B cell (primary cell): Measurements from ENCODE around the gene ZNRF2. TPM values are rescaled to one million over a fixed set of nuclear protein-coding genes. Genes with fewer than 3 reads are reported as not detected.

Experiments
- ATAC-seq: fragments of 200-7000 bp; cut with Tn5 transposase; one replicate; pipeline ENCODE4 v1.10.0; 2021; ENCODE audit warnings: low read depth, mild to moderate bottlenecking, moderate number of reproducible peaks, moderate library complexity
- CTCF ChIA-PET: fragments of 350-600 bp; sonication (Branson Sonifier 250); formaldehyde crosslinking; loops from one replicate; lab custom pipeline; 2021; ENCODE audit warnings: antibody characterized with exemption, inconsistent platforms; lab: Charles Lee
- POLR2A ChIA-PET: fragments of 350-600 bp; sonication (Branson Sonifier 250); formaldehyde crosslinking; loops from one replicate; lab custom pipeline; 2021; ENCODE audit warnings: antibody characterized with exemption; lab: Charles Lee
- DNase-seq: peaks from one replicate; pipeline ENCODE4 v3.0.0; 2013
- H2AFZ ChIP-seq: 2 replicates; pipeline ENCODE4 v1.6.1; 2012; ENCODE audit warnings: mild to moderate bottlenecking, low read depth, low read length; ENCODE audit not compliant: insufficient read depth, poor library complexity, severe bottlenecking
- H3K27ac ChIP-seq, 2 donors: 1 replicate in 1 of 2; 2 replicates in 1 of 2; pipeline ENCODE4 v1.5.1; 2012 to 2013; ENCODE audit warnings: low read length in 2 of 2, mild to moderate bottlenecking in 2 of 2, moderate library complexity in 1 of 2
- H3K27me3 ChIP-seq, 4 experiments: fragments of 200-600 bp in 1 of 4; sonication (generic) in 1 of 4; replicated peaks in 1 of 4; 1 replicate in 2 of 4; 2 replicates in 2 of 4; pipeline versions ENCODE4 v1.6.1 to v1.7.0; 2013 to 2016; ENCODE audit warnings: low read length in 3 of 4, mild to moderate bottlenecking in 2 of 4, mixed read lengths in 1 of 4, moderate library complexity in 1 of 4; ENCODE audit not compliant: insufficient read depth in 4 of 4, control insufficient read depth in 3 of 4; ENCODE audit errors: control extremely low read depth in 1 of 4
- H3K36me3 ChIP-seq, 2 experiments: replicated peaks in 1 of 2; 1 replicate in 1 of 2; 2 replicates in 1 of 2; pipeline versions ENCODE4 v1.6.1 to v1.7.1; 2013; ENCODE audit warnings: low read length in 1 of 2; ENCODE audit not compliant: insufficient read depth in 2 of 2, control insufficient read depth in 1 of 2; ENCODE audit errors: control extremely low read depth in 1 of 2, extremely low read depth in 1 of 2
- H3K4me1 ChIP-seq, 2 donors: fragments of 200-600 bp in 1 of 2; sonication (generic) in 1 of 2; 1 replicate in 1 of 2; 2 replicates in 1 of 2; pipeline versions ENCODE4 v1.5.1 to v1.6.1; 2013 to 2017; ENCODE audit warnings: low read length in 2 of 2; ENCODE audit not compliant: control insufficient read depth in 2 of 2, insufficient read depth in 2 of 2
- H3K4me2 ChIP-seq: replicated peaks from 2 replicates; pipeline ENCODE3; 2012; ENCODE audit warnings: mild to moderate bottlenecking, low read depth, low read length; ENCODE audit not compliant: poor library complexity, severe bottlenecking
- H3K4me3 ChIP-seq, 5 experiments: fragments of 200-600 bp in 1 of 5; sonication (generic) in 1 of 5; 1 replicate in 3 of 5; 2 replicates in 2 of 5; pipeline versions ENCODE4 v1.5.1 to v1.7.0; 2011 to 2016; ENCODE audit warnings: low read length in 4 of 5, mild to moderate bottlenecking in 4 of 5, low read depth in 2 of 5, control low read depth in 1 of 5, moderate library complexity in 1 of 5; ENCODE audit not compliant: insufficient read depth in 1 of 5; ENCODE audit errors: control extremely low read depth in 1 of 5, extremely low read depth in 1 of 5
- H3K79me2 ChIP-seq: fragments of 200-600 bp; sonication (generic); one replicate; pipeline ENCODE4 v1.6.0; 2016; ENCODE audit warnings: low read length; ENCODE audit not compliant: control insufficient read depth, insufficient read depth
- H3K9ac ChIP-seq: fragments of 200-600 bp; sonication (generic); 2 replicates; pipeline ENCODE4 v1.6.1; 2017; ENCODE audit warnings: mild to moderate bottlenecking, low read length, moderate library complexity
- H3K9me3 ChIP-seq, 3 donors: one replicate each; pipeline versions ENCODE4 v1.6.1 to v1.7.1; 2013; ENCODE audit warnings: low read length in 2 of 3; ENCODE audit not compliant: control insufficient read depth in 2 of 3, insufficient read depth in 1 of 3; ENCODE audit errors: control extremely low read depth in 1 of 3
- H4K20me1 ChIP-seq: 2 replicates; pipeline ENCODE4 v1.6.0; 2012; ENCODE audit warnings: mild to moderate bottlenecking, low read length; ENCODE audit not compliant: insufficient read depth, control insufficient read depth, poor library complexity, severe bottlenecking
- H3K27ac Mint-ChIP-seq: one replicate; pipeline ENCODE4 v1.8.0; 2021; ENCODE audit warnings: mixed read lengths
- H3K27me3 Mint-ChIP-seq: one replicate; pipeline ENCODE4 v1.8.0; 2021; ENCODE audit warnings: mixed read lengths
- H3K4me1 Mint-ChIP-seq: one replicate; pipeline ENCODE4 v1.8.0; 2021; ENCODE audit warnings: mixed read lengths
- H3K4me3 Mint-ChIP-seq: one replicate; pipeline ENCODE4 v1.8.0; 2021; ENCODE audit warnings: mixed read lengths
- H3K9me3 Mint-ChIP-seq: one replicate; pipeline ENCODE4 v1.8.0; 2022; ENCODE audit warnings: mixed read lengths; ENCODE audit not compliant: insufficient read depth
- CTCF ChIP-seq: fragments of 200-600 bp; IDR thresholded peaks from one replicate; pipeline ENCODE4 v1.8.0; 2022; ENCODE audit warnings: antibody characterized with exemption, mild to moderate bottlenecking
- EZH2 ChIP-seq: IDR thresholded peaks from 2 replicates; pipeline ENCODE4 v1.6.1; 2012; ENCODE audit warnings: borderline replicate concordance, low read depth, mild to moderate bottlenecking, moderate library complexity, low read length; ENCODE audit not compliant: insufficient read depth, poor library complexity, severe bottlenecking
- WGBS: methylation state at CpG from one replicate; pipeline ENCODE4 v1.1.5; 2013; ENCODE audit warnings: missing lambda C conversion rate; ENCODE audit not compliant: insufficient coverage; 5-methylcytosine and 5-hydroxymethylcytosine counted together
- intact Hi-C: fragments of 100-400 bp; cut with micrococcal nuclease; formaldehyde crosslinking; loops from one replicate; pipeline ENCODE4 v1.10.0; 2022
- polyA plus RNA-seq: library from polyadenylated mRNA; depleted of rRNA; stranded (reverse); fragments of >200 nt; gene quantifications from 2 replicates; pipeline ENCODE4 v1.2.3, GENCODE V29; 2012
- total RNA-seq, 2 donors: library from RNA; stranded (reverse); fragments of 120-200 nt in 1 of 2; gene quantifications; 1 replicate in 1 of 2; 2 replicates in 1 of 2; pipeline versions ENCODE4 v1.2.3 to v1.2.4, GENCODE V29; 2013 to 2022

ZNRF2 gene
- total and polyA plus RNA-seq, 2 donors (not counting 1 experiment from before 2014, with no cell fraction given): 6.4 to 32.0 TPM

- H2AFZ ChIP-seq: no peak overlapping the region
- no peaks in the 10 kb centered on the region for H3K4me1 Mint-ChIP-seq
- intact Hi-C loops: no loop called here
- ATAC-seq: no peak
- no peak overlapping the region for H3K27ac ChIP-seq
- no peaks in the 10 kb centered on the region for H3K27me3 ChIP-seq
- no peaks in the 10 kb centered on the region for H3K27me3 Mint-ChIP-seq
- no peaks in the 10 kb centered on the region for H3K79me2 ChIP-seq
- no peak for TF ChIP-seq CTCF
- TF ChIP-seq EZH2: no peak
- no CpG with 5 or more reads among the region's 1 CpG for WGBS
- H3K27ac Mint-ChIP-seq: no peak overlapping the region
- H3K4me1 ChIP-seq: no peaks in the 10 kb centered on the region
- no peak overlapping the region for H3K9ac ChIP-seq
- H4K20me1 ChIP-seq: no peaks in the 10 kb centered on the region
- H3K4me2 ChIP-seq: no peak overlapping the region
- no peak overlapping the region for H3K4me3 Mint-ChIP-seq
- POLR2A ChIA-PET: no interaction called here
- no peak for DNase-seq
- no peaks in the 10 kb centered on the region for H3K36me3 ChIP-seq
- H3K9me3 Mint-ChIP-seq: no peaks in the 10 kb centered on the region
- H3K4me3 ChIP-seq: no peak overlapping the region
- peaks cover 0 to 3% (median 0%) of the 10 kb centered on the region in 3 donors for H3K9me3 ChIP-seq
- CTCF ChIA-PET: no interaction called here
Measured at GRCh38 chr7:30260246-30260768, 24.1 kb upstream of the ZNRF2 start.

GRCh38 chr7:30263090-30263710, 21.2 kb upstream of the ZNRF2 start:
- H4K20me1 ChIP-seq: no peaks in the 10 kb centered on the region
- H2AFZ ChIP-seq: no peak overlapping the region
- no peaks in the 10 kb centered on the region for H3K36me3 ChIP-seq
- ChIA-PET CTCF (interaction anchor here (1.9 kb wide), 1 partner anchor 13 kb away, joined by 6 read pairs; no protein-coding TSS in a partner anchor), POLR2A (no interaction called here)
- no peak overlapping the region for H3K27ac Mint-ChIP-seq
- intact Hi-C loops: no loop called here
- no peak overlapping the region for H3K27ac ChIP-seq
- no peak overlapping the region for H3K4me2 ChIP-seq
- H3K9me3 ChIP-seq: peaks cover 0 to 3% (median 0%) of the 10 kb centered on the region in 3 donors
- no peak overlapping the region for H3K4me3 Mint-ChIP-seq
- no peaks in the 10 kb centered on the region for H3K27me3 Mint-ChIP-seq
- H3K4me3 ChIP-seq: no peak overlapping the region
- H3K4me1 ChIP-seq: no peaks in the 10 kb centered on the region
- WGBS: 89% methylated on average over 2 of the region's 4 CpGs
- no peaks in the 10 kb centered on the region for H3K27me3 ChIP-seq
- H3K79me2 ChIP-seq: no peaks in the 10 kb centered on the region
- ATAC-seq (no peak), DNase-seq (no peak)
- no peaks in the 10 kb centered on the region for H3K9me3 Mint-ChIP-seq
- no peak overlapping the region for H3K9ac ChIP-seq
- TF ChIP-seq CTCF (no peak), EZH2 (no peak)
- peaks cover 5% of the 10 kb centered on the region for H3K4me1 Mint-ChIP-seq
